Liver (tissue), 9 donors: ENCODE measurements around the gene PIGA. TPM values are rescaled to one million over a fixed set of nuclear protein-coding genes. Genes with fewer than 3 reads are reported as not detected.

Source experiments
- DNase-seq: peaks from one replicate; pipeline ENCODE4 v3.0.0-alpha.2; 2017; ENCODE audit warnings: low spot score
- H3K27ac ChIP-seq, 2 donors: one replicate each; pipeline ENCODE4 v1.7.0; 2013; ENCODE audit warnings: inconsistent platforms in 2 of 2, low read length in 2 of 2, control low read depth in 1 of 2, low read depth in 1 of 2, mild to moderate bottlenecking in 1 of 2
- H3K27me3 ChIP-seq, 4 donors: one replicate each; pipeline versions ENCODE4 v1.6.1 to v1.7.0; 2013; ENCODE audit warnings: low read length in 3 of 4, inconsistent platforms in 1 of 4, mild to moderate bottlenecking in 1 of 4, moderate library complexity in 1 of 4; ENCODE audit not compliant: control insufficient read depth in 4 of 4, insufficient read depth in 4 of 4
- H3K36me3 ChIP-seq, 4 donors: one replicate each; pipeline versions ENCODE4 v1.6.1 to v1.7.0; 2013; ENCODE audit warnings: low read length in 3 of 4, mild to moderate bottlenecking in 3 of 4, low read depth in 1 of 4, moderate library complexity in 1 of 4; ENCODE audit not compliant: control insufficient read depth in 4 of 4, insufficient read depth in 3 of 4
- H3K4me1 ChIP-seq, 4 donors: one replicate each; pipeline versions ENCODE4 v1.6.1 to v1.7.0; 2013; ENCODE audit warnings: low read length in 3 of 4, mild to moderate bottlenecking in 3 of 4, moderate library complexity in 1 of 4; ENCODE audit not compliant: control insufficient read depth in 4 of 4, insufficient read depth in 4 of 4
- H3K4me3 ChIP-seq, 3 donors: one replicate each; pipeline versions ENCODE4 v1.6.1 to v1.7.0; 2013; ENCODE audit warnings: low read length in 3 of 3, control low read depth in 1 of 3, low read depth in 1 of 3, mild to moderate bottlenecking in 1 of 3
- H3K9ac ChIP-seq, 2 donors: one replicate each; pipeline ENCODE4 v1.7.0; 2013; ENCODE audit warnings: low read length in 2 of 2, mild to moderate bottlenecking in 2 of 2, moderate library complexity in 2 of 2, control low read depth in 1 of 2, low read depth in 1 of 2
- H3K9me3 ChIP-seq, 4 donors: one replicate each; pipeline versions ENCODE4 v1.6.1 to v1.7.0; 2013; ENCODE audit warnings: low read length in 3 of 4; ENCODE audit not compliant: control insufficient read depth in 4 of 4
- ATF3 ChIP-seq: IDR thresholded peaks from 2 replicates; pipeline ENCODE4 v1.6.1; 2016; ENCODE audit warnings: antibody characterized with exemption
- CTCF ChIP-seq: fragments of 150-350 bp; IDR thresholded peaks from 2 replicates; pipeline ENCODE4 v1.5.1; 2017; ENCODE audit warnings: improper control_type of control experiment, low read depth, low read length; ENCODE audit not compliant: missing input control
- EGR1 ChIP-seq, 2 donors: IDR thresholded peaks; 2 replicates each; pipeline ENCODE4 v1.6.1; 2016 to 2018; ENCODE audit warnings: antibody characterized with exemption in 2 of 2, low read depth in 2 of 2
- FOXA1 ChIP-seq: IDR thresholded peaks from 2 replicates; pipeline ENCODE4 v1.6.1; 2016; ENCODE audit warnings: antibody characterized with exemption
- GABPA ChIP-seq, 2 donors: IDR thresholded peaks in 1 of 2; conservative IDR thresholded peaks in 1 of 2; 2 replicates each; pipeline ENCODE4 v1.6.1; 2016; ENCODE audit warnings: antibody characterized with exemption in 2 of 2, mild to moderate bottlenecking in 1 of 2, moderate library complexity in 1 of 2
- HNF4A ChIP-seq, 2 donors: conservative IDR thresholded peaks; 2 replicates each; pipeline ENCODE4 v1.6.1; 2016; ENCODE audit warnings: antibody characterized with exemption in 2 of 2, mild to moderate bottlenecking in 2 of 2
- HNF4G ChIP-seq: IDR thresholded peaks from 2 replicates; pipeline ENCODE4 v1.6.1; 2016; ENCODE audit warnings: antibody characterized with exemption
- JUND ChIP-seq, 2 donors: IDR thresholded peaks; 2 replicates each; pipeline ENCODE4 v1.6.1; 2016; ENCODE audit warnings: antibody characterized with exemption in 2 of 2
- MAX ChIP-seq: IDR thresholded peaks from 2 replicates; pipeline ENCODE4 v1.6.1; 2016; ENCODE audit warnings: antibody characterized with exemption
- NR2F2 ChIP-seq: IDR thresholded peaks from 2 replicates; pipeline ENCODE4 v1.6.1; 2016; ENCODE audit warnings: antibody characterized with exemption
- RAD21 ChIP-seq, 2 donors: IDR thresholded peaks; 2 replicates each; pipeline ENCODE4 v1.6.1; 2016; ENCODE audit warnings: antibody characterized with exemption in 2 of 2, mild to moderate bottlenecking in 2 of 2
- REST ChIP-seq: IDR thresholded peaks from 2 replicates; pipeline ENCODE4 v1.6.1; 2016; ENCODE audit warnings: antibody characterized with exemption, mild to moderate bottlenecking
- SP1 ChIP-seq: IDR thresholded peaks from 2 replicates; pipeline ENCODE4 v1.6.1; 2018; ENCODE audit warnings: antibody characterized with exemption, mild to moderate bottlenecking
- YY1 ChIP-seq: IDR thresholded peaks from 2 replicates; pipeline ENCODE4 v1.6.1; 2016; ENCODE audit warnings: antibody characterized with exemption, mild to moderate bottlenecking
- ZBTB33 ChIP-seq: IDR thresholded peaks from 2 replicates; pipeline ENCODE4 v1.6.1; 2016; ENCODE audit warnings: antibody characterized with exemption
- WGBS: extraction: QIAGEN DNeasy Blood & Tissue Kit; methylation state at CpG from one replicate; pipeline ENCODE4 v1.1.7; 2013; 5-methylcytosine and 5-hydroxymethylcytosine counted together
- polyA plus RNA-seq, 2 donors: library from polyadenylated mRNA; stranded (reverse) in 1 of 2; unstranded in 1 of 2; fragments of 200-250 nt in 1 of 2; fragments of >200 nt in 1 of 2; fragmentation: Nextera tagmentation in 1 of 2; extraction: Ambion mirVana in 1 of 2; gene quantifications; one replicate each; pipeline versions ENCODE4 v1.2.1 to v1.2.3, GENCODE V29; 2013 to 2015
- total RNA-seq, 2 donors: library from RNA; depleted of rRNA; stranded (reverse); fragments of >200 nt; gene quantifications; one replicate each; pipeline ENCODE4 v1.2.3, GENCODE V29; 2014
- donor health status: healthy.
- donor health status: healthy.
- donor health status: healthy.
- donor health status: healthy.
- donor health status: healthy.

Gene PIGA
- total and polyA plus RNA-seq, 4 donors = 3.0 to 8.7 (median 5.6) TPM

- Histone ChIP-seq H3K9me3 (no peaks in the 10 kb centered on the region), H3K27me3 (peaks cover 0 to 3% (median 0%) of the 10 kb centered on the region in 4 donors), H3K4me1 (no peaks in the 10 kb centered on the region), H3K4me3 (no peak overlapping the region), H3K27ac (no peak overlapping the region), H3K36me3 (peaks cover 2 to 7% (median 4%) of the 10 kb centered on the region in 4 donors), H3K9ac (no peak overlapping the region)
- no peak for DNase-seq
- WGBS = 80% methylated on average over 4 of the region's 4 CpGs
- TF ChIP-seq REST (no peak), YY1 (no peak), JUND (IDR thresholded peaks at IDR 0.05) (no peak), EGR1 (IDR thresholded peaks at IDR 0.05; ENCODE audit: low read depth in 2 of 2) (no peak)
Observed at GRCh38 chrX:15321447-15321846, 13.9 kb downstream of the PIGA start.

- Histone ChIP-seq H3K36me3 (peaks cover 0 to 7% (median 3%) of the 10 kb centered on the region in 4 donors), H3K9ac (no peak overlapping the region), H3K27me3 (peaks cover 0 to 3% (median 0%) of the 10 kb centered on the region in 4 donors), H3K4me1 (no peaks in the 10 kb centered on the region), H3K9me3 (no peaks in the 10 kb centered on the region), H3K4me3 (no peak overlapping the region), H3K27ac (no peak overlapping the region)
- 89% methylated on average over 4 of the region's 4 CpGs for whole genome bisulfite sequencing
- TF ChIP-seq ATF3 = no peak
- TF ChIP-seq HNF4G = no peak
- no peak for TF ChIP-seq HNF4A (conservative IDR thresholded peaks at IDR 0.05)
- TF ChIP-seq NR2F2 = no peak
- TF ChIP-seq MAX = no peak
- TF ChIP-seq GABPA (IDR thresholded peaks at IDR 0.05 in 1 of 2, conservative IDR thresholded peaks at IDR 0.05 in 1 of 2) = no peak
- no peak for TF ChIP-seq REST
- TF ChIP-seq RAD21 (IDR thresholded peaks at IDR 0.05) = no peak
- TF ChIP-seq SP1 = no peak
- no peak for TF ChIP-seq JUND (IDR thresholded peaks at IDR 0.05)
- TF ChIP-seq CTCF = no peak
- no peak for TF ChIP-seq FOXA1
- TF ChIP-seq ZBTB33 = no peak
- no peak for TF ChIP-seq YY1
- no peak for DNase-seq
Observed at GRCh38 chrX:15320297-15320696, 15.0 kb downstream of the PIGA start.
